IMR-90 (cell line): ENCODE measurements around the gene MATK. TPM values are rescaled to one million over a fixed set of nuclear protein-coding genes. Genes with fewer than 3 reads are reported as not detected.

ENCODE experiments used
- ATAC-seq: fragments of 200-7000 bp; cut with Tn5 transposase; 2 replicates; pipeline ENCODE4 v1.9.1; 2020; ENCODE audit warnings: low read depth, mild to moderate bottlenecking, moderate library complexity
- BruUV-seq: library from RNA; stranded (reverse); fragments of 400-500 nt; replicated peaks from 2 replicates; lab custom pipeline; 2021; lab: Mats Ljungman, UMichigan
- CTCF ChIA-PET: fragments of 300-600 bp; formaldehyde crosslinking; extraction: SDS; loops from one replicate; lab custom pipeline; 2021; ENCODE audit warnings: antibody characterized with exemption; lab: Yijun Ruan, JAX
- POLR2A ChIA-PET: fragments of 300-600 bp; sonication (Branson Sonifier 250); formaldehyde crosslinking; loops from one replicate; lab custom pipeline; 2022; ENCODE audit warnings: antibody characterized with exemption; ENCODE audit not compliant: unreplicated experiment; lab: Charles Lee
- DNase-seq: peaks from one replicate; pipeline ENCODE4 v3.0.0; 2013
- H2AFZ ChIP-seq: replicated peaks from 2 replicates; pipeline ENCODE3; 2013; ENCODE audit warnings: low read length, mild to moderate bottlenecking; ENCODE audit not compliant: poor library complexity
- H2AK5ac ChIP-seq: 2 replicates; pipeline ENCODE4 v1.6.1; 2013; ENCODE audit warnings: low read depth, low read length, inconsistent platforms
- H2AK9ac ChIP-seq: replicated peaks from 2 replicates; pipeline ENCODE3; 2013; ENCODE audit warnings: mild to moderate bottlenecking, low read depth, low read length, moderate library complexity; ENCODE audit not compliant: poor library complexity
- H2BK120ac ChIP-seq: 2 replicates; pipeline ENCODE4 v1.6.1; 2013; ENCODE audit warnings: low read depth, low read length, inconsistent platforms
- H2BK15ac ChIP-seq: 3 replicates; pipeline ENCODE4 v1.6.1; 2013; ENCODE audit warnings: low read depth, low read length, inconsistent platforms
- H2BK20ac ChIP-seq: 2 replicates; pipeline ENCODE4 v1.6.1; 2013; ENCODE audit warnings: low read depth, mild to moderate bottlenecking, inconsistent platforms, low read length, moderate library complexity
- H2BK5ac ChIP-seq: 2 replicates; pipeline ENCODE4 v1.6.1; 2013; ENCODE audit warnings: mild to moderate bottlenecking, low read depth, low read length, inconsistent platforms; ENCODE audit not compliant: poor library complexity, severe bottlenecking
- H3K14ac ChIP-seq: replicated peaks from 2 replicates; pipeline ENCODE4 v1.6.1; 2013; ENCODE audit warnings: low read depth, low read length, inconsistent platforms
- H3K18ac ChIP-seq: 2 replicates; pipeline ENCODE4 v1.6.1; 2013; ENCODE audit warnings: low read depth, low read length, control low read depth
- H3K23ac ChIP-seq: 2 replicates; pipeline ENCODE4 v1.6.1; 2013; ENCODE audit warnings: low read depth, low read length, inconsistent platforms
- H3K27ac ChIP-seq: 2 replicates; pipeline ENCODE4 v1.5.1; 2013; ENCODE audit warnings: mild to moderate bottlenecking, control low read depth, low read length; ENCODE audit not compliant: insufficient read depth
- H3K27me3 ChIP-seq: 2 replicates; pipeline ENCODE4 v1.6.1; 2013; ENCODE audit warnings: low read length; ENCODE audit not compliant: control insufficient read depth, insufficient read depth
- H3K36me3 ChIP-seq: 2 replicates; pipeline ENCODE4 v1.6.1; 2013; ENCODE audit warnings: low read length, mixed read lengths; ENCODE audit not compliant: control insufficient read depth, insufficient read depth
- H3K4ac ChIP-seq: 2 replicates; pipeline ENCODE4 v1.6.1; 2013; ENCODE audit warnings: low read depth, low read length, inconsistent platforms
- H3K4me1 ChIP-seq: 2 replicates; pipeline ENCODE4 v1.6.1; 2013; ENCODE audit warnings: low read length, mixed read lengths; ENCODE audit not compliant: control insufficient read depth, insufficient read depth
- H3K4me2 ChIP-seq: 2 replicates; pipeline ENCODE4 v1.6.1; 2013; ENCODE audit warnings: low read depth, mild to moderate bottlenecking, control low read depth, low read length, moderate library complexity
- H3K4me3 ChIP-seq: 2 replicates; pipeline ENCODE4 v1.5.1; 2013; ENCODE audit warnings: low read depth, mild to moderate bottlenecking, control low read depth, low read length, moderate library complexity; ENCODE audit not compliant: insufficient read depth
- H3K56ac ChIP-seq: 2 replicates; pipeline ENCODE4 v1.6.1; 2013; ENCODE audit warnings: low read length, inconsistent platforms; ENCODE audit not compliant: insufficient read depth; ENCODE audit errors: extremely low read depth
- H3K79me1 ChIP-seq, 2 experiments: 2 replicates each; pipeline ENCODE4 v1.6.1; 2013; ENCODE audit warnings: low read length in 2 of 2, inconsistent platforms in 1 of 2, low read depth in 1 of 2
- H3K9ac ChIP-seq: 2 replicates; pipeline ENCODE4 v1.6.1; 2013; ENCODE audit warnings: low read depth, low read length, control low read depth
- H3K9me1 ChIP-seq: 2 replicates; pipeline ENCODE4 v1.6.1; 2013; ENCODE audit warnings: low read length, inconsistent platforms; ENCODE audit not compliant: insufficient read depth
- H3K9me3 ChIP-seq: 2 replicates; pipeline ENCODE4 v1.6.1; 2013; ENCODE audit warnings: low read length; ENCODE audit not compliant: control insufficient read depth, insufficient read depth
- H4K20me1 ChIP-seq: 2 replicates; pipeline ENCODE4 v1.6.1; 2013; ENCODE audit warnings: low read length, inconsistent platforms; ENCODE audit not compliant: insufficient read depth
- H4K5ac ChIP-seq: 2 replicates; pipeline ENCODE4 v1.6.1; 2013; ENCODE audit warnings: mild to moderate bottlenecking, low read depth, low read length, control low read depth
- H4K8ac ChIP-seq, 2 experiments: 2 replicates each; pipeline ENCODE4 v1.6.1; 2013; ENCODE audit warnings: low read depth in 2 of 2, low read length in 2 of 2, control low read depth in 1 of 2, inconsistent platforms in 1 of 2
- H4K91ac ChIP-seq: 2 replicates; pipeline ENCODE4 v1.6.1; 2013; ENCODE audit warnings: low read depth, low read length, inconsistent platforms; ENCODE audit not compliant: insufficient read depth
- BHLHE40 ChIP-seq: fragments of 150-350 bp; IDR thresholded peaks from 2 replicates; pipeline ENCODE4 v1.6.1; 2016; ENCODE audit warnings: mild to moderate bottlenecking, low read depth, low read length
- CEBPB ChIP-seq: IDR thresholded peaks from 2 replicates; pipeline ENCODE4 v1.6.1; 2012; ENCODE audit warnings: low read depth, low read length, improper control_type of control experiment
- CHD1 ChIP-seq: IDR thresholded peaks from 2 replicates; pipeline ENCODE4 v1.6.1; 2012; ENCODE audit warnings: low read depth, low read length, improper control_type of control experiment
- CTCF ChIP-seq: conservative IDR thresholded peaks from 2 replicates; pipeline ENCODE4 v1.5.1; 2012; ENCODE audit warnings: mild to moderate bottlenecking, low read depth, low read length, improper control_type of control experiment
- FOS ChIP-seq: fragments of 150-350 bp; IDR thresholded peaks from 2 replicates; pipeline ENCODE4 v1.6.1; 2016; ENCODE audit warnings: low read depth, low read length
- MAFK ChIP-seq: IDR thresholded peaks from 2 replicates; pipeline ENCODE4 v1.6.1; 2012; ENCODE audit warnings: low read depth, low read length, improper control_type of control experiment
- MAZ ChIP-seq: IDR thresholded peaks from 2 replicates; pipeline ENCODE4 v1.6.1; 2012; ENCODE audit warnings: low read depth, mild to moderate bottlenecking, low read length, improper control_type of control experiment, moderate library complexity, borderline replicate concordance
- MXI1 ChIP-seq: IDR thresholded peaks from 2 replicates; pipeline ENCODE4 v1.6.1; 2012; ENCODE audit warnings: low read depth, mild to moderate bottlenecking, low read length, moderate library complexity, borderline replicate concordance
- NFE2L2 ChIP-seq: fragments of 150-350 bp; IDR thresholded peaks from 2 replicates; pipeline ENCODE4 v1.6.1; 2016; ENCODE audit warnings: low read depth, mild to moderate bottlenecking, low read length
- POLR2A ChIP-seq: IDR thresholded peaks from 2 replicates; pipeline ENCODE4 v1.6.1; 2012; ENCODE audit warnings: mild to moderate bottlenecking, low read depth, low read length
- RAD21 ChIP-seq: IDR thresholded peaks from 2 replicates; pipeline ENCODE4 v1.6.1; 2012; ENCODE audit warnings: low read length, improper control_type of control experiment
- RCOR1 ChIP-seq: IDR thresholded peaks from 2 replicates; pipeline ENCODE4 v1.6.1; 2012; ENCODE audit warnings: mild to moderate bottlenecking, low read length, improper control_type of control experiment; ENCODE audit not compliant: insufficient replicate concordance
- RFX5 ChIP-seq: IDR thresholded peaks from 2 replicates; pipeline ENCODE4 v1.8.0; 2012; ENCODE audit warnings: low read depth, mild to moderate bottlenecking, low read length, moderate library complexity
- WGBS, 2 experiments: methylation state at CpG; one replicate each; pipeline versions ENCODE4 v1.1.5 to v1.1.7; 2013; ENCODE audit warnings: missing lambda C conversion rate in 2 of 2; ENCODE audit not compliant: insufficient read length in 1 of 2; ENCODE audit errors: extremely low coverage in 2 of 2; 5-methylcytosine and 5-hydroxymethylcytosine counted together
- dilution Hi-C: fragments of 300-500 bp; cut with HindIII; formaldehyde crosslinking; loops from one replicate; pipeline ENCODE4 v1.14.3; 2018; ENCODE audit warnings: low sequenced_read_pairs; ENCODE audit not compliant: unreplicated experiment
- in situ Hi-C: fragments of 300-500 bp; cut with MboI; formaldehyde crosslinking; loops from 3 replicates; pipeline ENCODE4 v1.14.3; 2019; ENCODE audit warnings: low sequenced_read_pairs, inconsistent platforms, mixed read lengths
- intact Hi-C: fragments of 100-400 bp; cut with micrococcal nuclease; formaldehyde crosslinking; loops from 2 replicates; pipeline ENCODE4 v1.10.0; 2022
- polyA plus RNA-seq, 3 experiments: library from polyadenylated mRNA; depleted of rRNA; stranded (reverse); fragments of >200 nt; gene quantifications; 2 replicates each; pipeline ENCODE4 v1.2.3, GENCODE V29; 2012; ENCODE audit warnings: low replicate concordance in 1 of 3
- total RNA-seq: library from RNA; depleted of rRNA; stranded (reverse); fragments of >200 nt; gene quantifications from 2 replicates; pipeline ENCODE4 v1.2.3, GENCODE V29; 2012
- TF ChIP-seq, protein P1 (sequence below): fragments of 150-350 bp; IDR thresholded peaks from 2 replicates; pipeline ENCODE4 v1.6.1; 2017; ENCODE audit warnings: mild to moderate bottlenecking, antibody characterized with exemption, low read length, low read depth
- TF ChIP-seq, protein P2 (sequence below): fragments of 150-350 bp; IDR thresholded peaks from 2 replicates; pipeline ENCODE4 v1.6.1; 2016; ENCODE audit warnings: low read depth, mild to moderate bottlenecking, low read length, moderate library complexity, borderline replicate concordance

MATK gene
- total and polyA plus RNA-seq, 2 of the 4 experiments (the other 2 are of a cell fraction), result not detected

DNA sequence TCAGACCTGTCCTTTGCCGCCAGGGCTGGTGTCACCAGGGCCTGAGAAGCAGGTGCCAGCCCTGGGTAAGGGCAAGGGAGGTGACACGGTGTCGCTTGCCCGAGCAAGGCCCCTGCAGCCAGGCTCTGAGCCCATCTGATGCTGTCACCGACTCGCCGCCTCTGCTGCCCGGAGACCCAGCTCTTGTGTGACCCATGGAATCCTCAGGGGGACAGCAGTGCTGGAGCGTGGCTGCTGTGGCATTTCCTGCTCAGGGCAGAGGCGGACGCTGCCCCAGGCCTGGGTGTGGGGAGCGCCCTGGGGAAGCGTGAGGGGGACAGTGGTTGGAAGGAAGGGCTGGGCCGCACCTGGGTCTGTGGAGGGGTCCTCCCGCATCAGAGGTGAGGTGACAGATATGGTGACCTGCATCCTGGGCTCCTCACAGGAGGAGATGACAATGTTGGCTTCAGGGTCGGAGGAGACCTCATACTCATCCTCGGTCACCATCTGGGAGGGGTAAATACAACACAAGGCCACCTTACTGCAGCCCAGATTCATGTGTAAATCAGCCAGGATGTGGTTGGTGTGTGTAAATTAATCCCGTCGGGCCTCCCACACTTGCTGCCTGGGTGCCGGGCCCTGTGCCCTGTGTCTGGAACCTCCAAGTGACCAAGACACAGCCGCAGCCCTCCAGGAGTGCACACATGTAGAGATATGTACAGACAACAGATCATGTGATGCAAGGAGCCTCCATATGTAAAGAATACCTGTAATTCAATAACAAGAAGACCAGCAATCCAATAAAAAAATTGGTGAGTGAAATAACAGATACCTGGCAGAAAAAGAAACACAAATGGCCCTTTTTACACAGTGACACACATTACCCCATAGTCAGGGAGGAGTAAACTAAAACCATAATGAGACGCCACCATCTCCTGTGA, 27.6 kb upstream of the MATK start:
- Histone ChIP-seq H3K4me1 (no peaks in the 10 kb centered on the region), H3K27ac (no peak overlapping the region), H3K9ac (no peak overlapping the region), H3K4ac (no peak overlapping the region), H2AK5ac (no peak overlapping the region), H4K91ac (no peak overlapping the region), H2BK120ac (no peak overlapping the region), H2AK9ac (no peak overlapping the region), H3K9me1 (no peaks in the 10 kb centered on the region), H2BK20ac (no peak overlapping the region), H4K8ac (no peak overlapping the region), H3K27me3 (peaks cover 10% of the 10 kb centered on the region), H2AFZ (no peak overlapping the region), H3K4me2 (no peak overlapping the region), H3K4me3 (no peak overlapping the region), H3K9me3 (no peaks in the 10 kb centered on the region), H3K14ac (no peak overlapping the region), H2BK15ac (no peak overlapping the region), H3K23ac (no peak overlapping the region), H3K79me1 (no peaks in the 10 kb centered on the region), H3K36me3 (no peaks in the 10 kb centered on the region), H4K20me1 (no peaks in the 10 kb centered on the region), H3K56ac (no peak overlapping the region), H3K18ac (no peak overlapping the region), H2BK5ac (no peak overlapping the region), H4K5ac (no peak overlapping the region)
- in situ Hi-C loops, result no loop called here
- dilution Hi-C loops, result no loop called here
- intact Hi-C loops, result no loop called here
- BruUV-seq, result no TSS peak
- ATAC-seq, result no peak
- CTCF ChIA-PET, result interaction anchor here (1.4 kb wide), 1 partner anchor 9 kb away, joined by 3 read pairs; no protein-coding TSS in a partner anchor
- WGBS, 2 experiments, result 67% methylated on average over 6 of the region's 22 CpGs; no CpG with 5 or more reads in 1 of the 2 experiments
- POLR2A ChIA-PET, result no interaction called here
- DNase-seq, result no peak
- TF ChIP-seq RFX5 (no peak), RCOR1 (no peak), CHD1 (no peak), RAD21 (no peak), MAFK (no peak), MAZ (no peak), NFE2L2 (no peak), FOS (no peak), CEBPB (no peak), CTCF (no peak), POLR2A (no peak), MXI1 (no peak), BHLHE40 (no peak)
- TF ChIP-seq, protein P1, sequence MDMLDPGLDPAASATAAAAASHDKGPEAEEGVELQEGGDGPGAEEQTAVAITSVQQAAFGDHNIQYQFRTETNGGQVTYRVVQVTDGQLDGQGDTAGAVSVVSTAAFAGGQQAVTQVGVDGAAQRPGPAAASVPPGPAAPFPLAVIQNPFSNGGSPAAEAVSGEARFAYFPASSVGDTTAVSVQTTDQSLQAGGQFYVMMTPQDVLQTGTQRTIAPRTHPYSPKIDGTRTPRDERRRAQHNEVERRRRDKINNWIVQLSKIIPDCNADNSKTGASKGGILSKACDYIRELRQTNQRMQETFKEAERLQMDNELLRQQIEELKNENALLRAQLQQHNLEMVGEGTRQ, result no peak
- TF ChIP-seq, protein P2, sequence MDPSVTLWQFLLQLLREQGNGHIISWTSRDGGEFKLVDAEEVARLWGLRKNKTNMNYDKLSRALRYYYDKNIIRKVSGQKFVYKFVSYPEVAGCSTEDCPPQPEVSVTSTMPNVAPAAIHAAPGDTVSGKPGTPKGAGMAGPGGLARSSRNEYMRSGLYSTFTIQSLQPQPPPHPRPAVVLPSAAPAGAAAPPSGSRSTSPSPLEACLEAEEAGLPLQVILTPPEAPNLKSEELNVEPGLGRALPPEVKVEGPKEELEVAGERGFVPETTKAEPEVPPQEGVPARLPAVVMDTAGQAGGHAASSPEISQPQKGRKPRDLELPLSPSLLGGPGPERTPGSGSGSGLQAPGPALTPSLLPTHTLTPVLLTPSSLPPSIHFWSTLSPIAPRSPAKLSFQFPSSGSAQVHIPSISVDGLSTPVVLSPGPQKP, result no peak
